Measurements from ENCODE around the gene PLCB2.
A peak's percentile ranks its signal among the peaks of the same experiment; 100 is the strongest.

PLCB2 gene

GRCh38 chr15:40250771-40251483 is 56.8 kb downstream of the PLCB2 start:
- DNase-seq (ENCODE audit: low spot score): no peak

- no peak for DNase-seq (ENCODE audit: low spot score)
Measured at GRCh38 chr15:40250304-40250656, 57.5 kb downstream of the PLCB2 start.

GRCh38 chr15:40249477-40250303 is 58.0 kb downstream of the PLCB2 start:
- DNase-seq (ENCODE audit: low spot score): no peak

GRCh38 chr15:40248006-40248783 is 59.5 kb downstream of the PLCB2 start:
- DNase-seq (ENCODE audit: low spot score): no peak

GRCh38 chr15:40247406-40247971 is 60.2 kb downstream of the PLCB2 start:
- DNase-seq (ENCODE audit: low spot score): no peak

GRCh38 chr15:40246496-40247280 is 61.0 kb downstream of the PLCB2 start:
- DNase-seq (ENCODE audit: low spot score): no peak

- DNase-seq (ENCODE audit: low spot score): no peak
Measured at GRCh38 chr15:40245666-40246450, 61.9 kb downstream of the PLCB2 start.

- peak; percentile 57 for DNase-seq (ENCODE audit: low spot score)
Measured at GRCh38 chr15:40244961-40245523, 62.7 kb downstream of the PLCB2 start.

GRCh38 chr15:40243126-40243810 is 64.5 kb downstream of the PLCB2 start:
- DNase-seq (ENCODE audit: low spot score): no peak

GRCh38 chr15:40242601-40243000 is 65.1 kb downstream of the PLCB2 start:
- no peak for DNase-seq (ENCODE audit: low spot score)

- DNase-seq (ENCODE audit: low spot score): no peak
Measured at GRCh38 chr15:40242213-40242599, 65.5 kb downstream of the PLCB2 start.

GRCh38 chr15:40241269-40242212 is 66.2 kb downstream of the PLCB2 start:
- no peak for DNase-seq (ENCODE audit: low spot score)

- DNase-seq (ENCODE audit: low spot score): no peak
Measured at GRCh38 chr15:40240619-40241221, 67.0 kb downstream of the PLCB2 start.

GRCh38 chr15:40239693-40240618 is 67.8 kb downstream of the PLCB2 start:
- no peak for DNase-seq (ENCODE audit: low spot score)

- no peak for DNase-seq (ENCODE audit: low spot score)
Measured at GRCh38 chr15:40239404-40239692, 68.4 kb downstream of the PLCB2 start.

- DNase-seq (ENCODE audit: low spot score): peak; percentile 95
Measured at GRCh38 chr15:40238532-40239403, 69.0 kb downstream of the PLCB2 start, which contains the start of gene PAK6. Gene PAK6 (plus strand): TSS chr15:40239063. CDS start chr15:40264786, 25,723 bp downstream.

Data from iPS-NIHi11 (cell line).